ENCODE measurements around the gene POU2F3. TPM values are rescaled to one million over a fixed set of nuclear protein-coding genes. Genes with fewer than 3 reads are reported as not detected.

Gene POU2F3
- total and polyA plus RNA-seq, 2 of the 13 experiments (the other 11 are each of a cell fraction or from before 2014, with no cell fraction given): not detected

- TF ChIP-seq POGZ (CRISPR knock-in tag; IDR thresholded peaks at IDR 0.05) (peak; percentile 11; the same call in 1 of the 2 replicates), SNRNP70 (IDR thresholded peaks at IDR 0.05; ENCODE audit: low read depth, low read length) (no peak), ZNF558 (CRISPR knock-in tag; IDR thresholded peaks at IDR 0.05; ENCODE audit: borderline replicate concordance) (0 out of 2 replicates have a peak, but pooled peaks have one; percentile 4), ZNF563 (CRISPR knock-in tag; IDR thresholded peaks at IDR 0.05) (peak; percentile 18; the same call in 1 of the 2 replicates), ZNF776 (CRISPR knock-in tag; IDR thresholded peaks at IDR 0.05) (no peak), ZNF772 (CRISPR knock-in tag; IDR thresholded peaks at IDR 0.05) (peak; percentile 46; the same call in 1 of the 2 replicates), UBTF (CRISPR knock-in tag; IDR thresholded peaks at IDR 0.05) (peak; percentile 71), ZNF839 (CRISPR knock-in tag; IDR thresholded peaks at IDR 0.05; ENCODE audit: borderline replicate concordance) (0 out of 2 replicates have a peak, but pooled peaks have one; percentile 71), AGO2 (optimal IDR thresholded peaks at IDR 0.05; ENCODE audit: low read depth, low read length) (peak; percentile 71)
Observed at GRCh38 chr11:120336641-120337354, 96.9 kb downstream of the POU2F3 start (continued).
